Smooth muscle cell (in vitro differentiated cells): ENCODE data around the gene KIF2A. TPM values are rescaled to one million over a fixed set of nuclear protein-coding genes. Genes with fewer than 3 reads are reported as not detected.
A peak's percentile ranks its signal among the peaks of the same experiment; 100 is the strongest.

Experiments
- DNase-seq: peaks from one replicate; lab custom pipeline; 2025; ENCODE audit not compliant: unreplicated experiment; lab: John Stamatoyannopoulos, UW
- H2AFZ ChIP-seq: fragments of 200-600 bp; sonication (generic); 2 replicates; pipeline ENCODE4 v1.6.0; 2016; ENCODE audit warnings: antibody characterized with exemption, low read depth, mild to moderate bottlenecking
- H3F3A ChIP-seq: fragments of 200-600 bp; sonication (generic); 2 replicates; pipeline ENCODE4 v1.6.0; 2017; ENCODE audit warnings: antibody characterized with exemption, low read depth
- H3K27ac ChIP-seq: fragments of 200-600 bp; sonication (generic); 2 replicates; pipeline ENCODE4 v1.5.1; 2016; ENCODE audit warnings: low read depth, mild to moderate bottlenecking
- H3K27me3 ChIP-seq: fragments of 200-600 bp; sonication (generic); 2 replicates; pipeline ENCODE4 v1.6.1; 2016; ENCODE audit warnings: low read depth, mild to moderate bottlenecking
- H3K36me3 ChIP-seq: fragments of 200-600 bp; sonication (generic); 2 replicates; pipeline ENCODE4 v1.5.1; 2016; ENCODE audit warnings: low read depth
- H3K4me1 ChIP-seq: fragments of 200-600 bp; sonication (generic); 2 replicates; pipeline ENCODE4 v1.5.1; 2016; ENCODE audit warnings: low read depth
- H3K4me2 ChIP-seq: fragments of 200-600 bp; sonication (generic); 2 replicates; pipeline ENCODE4 v1.6.0; 2016; ENCODE audit warnings: mild to moderate bottlenecking
- H3K4me3 ChIP-seq: fragments of 200-600 bp; sonication (generic); 2 replicates; pipeline ENCODE4 v1.5.1; 2016; ENCODE audit warnings: mild to moderate bottlenecking
- H3K79me2 ChIP-seq: fragments of 200-600 bp; sonication (generic); 2 replicates; pipeline ENCODE4 v1.6.0; 2016; ENCODE audit warnings: low read depth, mild to moderate bottlenecking
- H3K9ac ChIP-seq: fragments of 200-600 bp; sonication (generic); 2 replicates; pipeline ENCODE4 v1.6.0; 2016; ENCODE audit warnings: low read depth
- H3K9me3 ChIP-seq: fragments of 200-600 bp; sonication (generic); replicated peaks from 2 replicates; pipeline ENCODE4 v1.5.1; 2016; ENCODE audit warnings: low read depth
- H4K20me1 ChIP-seq: fragments of 200-600 bp; sonication (generic); 2 replicates; pipeline ENCODE4 v1.6.0; 2016; ENCODE audit warnings: low read depth
- WGBS: methylation state at CpG from one replicate; pipeline ENCODE4 v1.1.7; 2016; ENCODE audit warnings: low lambda C conversion rate; 5-methylcytosine and 5-hydroxymethylcytosine counted together
- polyA plus RNA-seq: library from polyadenylated mRNA; unstranded; fragments of >200 nt; fragmentation: Nextera tagmentation; extraction: Ambion mirVana; gene quantifications from 2 replicates; pipeline ENCODE4 v1.2.1, GENCODE V29; 2016
- total RNA-seq: library from RNA; depleted of rRNA; stranded (reverse); fragments of >200 nt; gene quantifications from 2 replicates; pipeline ENCODE4 v1.2.3, GENCODE V29; 2014
- TF ChIP-seq, protein P1 (sequence below): fragments of 200-600 bp; sonication (generic); IDR thresholded peaks from 2 replicates; pipeline ENCODE4 v1.5.1; 2017; ENCODE audit warnings: borderline replicate concordance, mild to moderate bottlenecking, antibody characterized with exemption; ENCODE audit not compliant: insufficient read depth, poor library complexity, severe bottlenecking

KIF2A gene
- total and polyA plus RNA-seq, 2 experiments from 2014 or later = 34.4 to 89.2 TPM

DNA sequence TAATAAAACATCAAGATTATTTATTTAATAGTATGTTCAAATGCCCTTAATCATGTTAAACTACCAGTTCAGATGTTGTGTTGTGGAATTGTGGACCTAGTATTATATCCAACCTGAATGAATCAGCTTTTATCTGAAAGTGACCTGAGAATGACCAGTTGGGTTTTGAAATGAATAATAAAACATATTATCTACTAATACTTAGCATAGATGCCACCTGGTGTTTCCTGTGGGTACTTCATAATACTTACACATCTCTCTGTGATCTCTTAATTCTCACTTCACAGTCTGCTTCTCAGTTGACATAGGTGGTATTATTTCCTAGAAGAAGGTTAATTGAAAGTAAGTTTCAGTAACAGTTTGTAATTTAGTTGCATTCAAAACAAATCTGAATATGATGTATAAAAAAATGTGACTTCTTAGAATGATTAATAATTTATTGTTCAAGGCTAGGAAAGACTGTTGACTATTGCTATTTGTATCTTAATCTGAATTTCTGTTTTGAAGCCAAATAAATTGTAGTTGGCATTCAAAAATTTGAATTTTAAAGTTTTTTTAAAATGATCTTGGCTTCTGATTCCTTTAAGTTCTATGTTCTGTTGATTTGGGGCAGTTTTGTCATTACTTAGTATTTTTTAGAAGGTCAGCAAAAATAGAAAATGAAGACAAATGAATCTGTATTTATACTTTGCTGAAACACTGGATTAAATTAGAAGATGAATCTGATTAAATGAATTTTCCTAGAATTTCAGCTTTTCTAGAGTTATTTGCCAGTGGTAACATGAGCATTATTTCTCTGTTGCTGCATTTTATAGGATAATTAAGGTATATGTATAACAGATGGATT, 48.2 kb downstream of the KIF2A start:
- Histone ChIP-seq H4K20me1 (peaks cover 10% of the 10 kb centered on the region), H3K27ac (no peak overlapping the region), H3K4me1 (no peaks in the 10 kb centered on the region), H2AFZ (no peak overlapping the region), H3K36me3 (peaks cover 32% of the 10 kb centered on the region), H3F3A (no peaks in the 10 kb centered on the region), H3K27me3 (no peaks in the 10 kb centered on the region), H3K9me3 (no peaks in the 10 kb centered on the region), H3K79me2 (peaks cover 7% of the 10 kb centered on the region), H3K4me2 (no peak overlapping the region), H3K4me3 (no peak overlapping the region), H3K9ac (no peak overlapping the region)
- TF ChIP-seq, protein P1, sequence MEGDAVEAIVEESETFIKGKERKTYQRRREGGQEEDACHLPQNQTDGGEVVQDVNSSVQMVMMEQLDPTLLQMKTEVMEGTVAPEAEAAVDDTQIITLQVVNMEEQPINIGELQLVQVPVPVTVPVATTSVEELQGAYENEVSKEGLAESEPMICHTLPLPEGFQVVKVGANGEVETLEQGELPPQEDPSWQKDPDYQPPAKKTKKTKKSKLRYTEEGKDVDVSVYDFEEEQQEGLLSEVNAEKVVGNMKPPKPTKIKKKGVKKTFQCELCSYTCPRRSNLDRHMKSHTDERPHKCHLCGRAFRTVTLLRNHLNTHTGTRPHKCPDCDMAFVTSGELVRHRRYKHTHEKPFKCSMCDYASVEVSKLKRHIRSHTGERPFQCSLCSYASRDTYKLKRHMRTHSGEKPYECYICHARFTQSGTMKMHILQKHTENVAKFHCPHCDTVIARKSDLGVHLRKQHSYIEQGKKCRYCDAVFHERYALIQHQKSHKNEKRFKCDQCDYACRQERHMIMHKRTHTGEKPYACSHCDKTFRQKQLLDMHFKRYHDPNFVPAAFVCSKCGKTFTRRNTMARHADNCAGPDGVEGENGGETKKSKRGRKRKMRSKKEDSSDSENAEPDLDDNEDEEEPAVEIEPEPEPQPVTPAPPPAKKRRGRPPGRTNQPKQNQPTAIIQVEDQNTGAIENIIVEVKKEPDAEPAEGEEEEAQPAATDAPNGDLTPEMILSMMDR = peak; percentile 50
- no peak for DNase-seq

DNA sequence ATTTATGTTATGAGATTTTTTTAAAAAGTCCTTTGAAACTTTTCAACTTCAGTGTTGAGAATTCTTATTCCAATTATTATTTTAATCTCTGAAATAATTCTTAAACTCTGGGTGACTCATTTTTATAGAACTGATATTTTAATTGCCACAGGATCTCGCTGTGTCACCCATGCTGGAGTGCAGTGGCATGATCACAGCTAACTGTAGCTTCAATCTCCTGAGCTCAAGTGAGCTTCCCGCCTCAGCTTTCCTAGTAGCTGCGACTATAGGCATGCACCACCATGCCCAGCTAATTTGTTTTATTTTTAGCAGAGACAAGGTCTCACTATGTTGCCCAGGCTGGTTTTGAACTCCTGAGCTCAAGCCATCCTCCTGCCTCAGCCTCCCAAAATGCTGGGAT, 56.7 kb downstream of the KIF2A start:
- Histone ChIP-seq H4K20me1 (no peaks in the 10 kb centered on the region), H3K4me3 (no peak overlapping the region), H2AFZ (no peak overlapping the region), H3K79me2 (no peaks in the 10 kb centered on the region), H3K27ac (no peak overlapping the region), H3K4me1 (no peaks in the 10 kb centered on the region), H3K9ac (no peak overlapping the region), H3K4me2 (no peak overlapping the region), H3F3A (no peaks in the 10 kb centered on the region), H3K9me3 (no peaks in the 10 kb centered on the region), H3K27me3 (no peaks in the 10 kb centered on the region), H3K36me3 (peaks cover 38% of the 10 kb centered on the region)
- DNase-seq = no peak
- 100% methylated on average over 3 of the region's 3 CpGs for WGBS
- TF ChIP-seq, protein P1 = no peak

DNA sequence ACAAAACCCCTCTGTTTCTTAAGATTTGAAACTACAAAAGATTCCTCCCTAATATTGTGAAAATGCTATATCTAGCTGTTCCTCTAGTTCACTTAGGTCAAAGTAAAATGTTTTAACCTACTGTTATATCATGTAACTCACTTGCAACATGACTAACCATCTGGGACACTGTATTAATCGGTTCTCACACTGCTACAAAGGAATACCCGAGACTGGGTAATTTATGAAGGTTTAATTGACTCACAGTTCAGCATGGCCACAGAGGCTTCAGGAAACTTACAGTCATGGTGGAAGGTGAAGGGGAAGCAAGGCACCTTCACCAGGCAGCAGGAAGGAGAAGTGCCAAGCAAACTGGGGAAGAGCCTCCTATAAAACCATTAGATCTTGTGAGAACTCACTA, 63.0 kb downstream of the KIF2A start:
- Histone ChIP-seq H3F3A (no peaks in the 10 kb centered on the region), H4K20me1 (no peaks in the 10 kb centered on the region), H2AFZ (no peak overlapping the region), H3K27me3 (no peaks in the 10 kb centered on the region), H3K4me3 (no peak overlapping the region), H3K4me2 (no peak overlapping the region), H3K79me2 (peaks cover 4% of the 10 kb centered on the region), H3K4me1 (no peaks in the 10 kb centered on the region), H3K9me3 (no peaks in the 10 kb centered on the region), H3K9ac (no peak overlapping the region), H3K36me3 (peaks cover 27% of the 10 kb centered on the region), H3K27ac (no peak overlapping the region)
- no peak for DNase-seq
- 98% methylated on average over 2 of the region's 2 CpGs for whole genome bisulfite sequencing
- TF ChIP-seq, protein P1 = no peak

DNA sequence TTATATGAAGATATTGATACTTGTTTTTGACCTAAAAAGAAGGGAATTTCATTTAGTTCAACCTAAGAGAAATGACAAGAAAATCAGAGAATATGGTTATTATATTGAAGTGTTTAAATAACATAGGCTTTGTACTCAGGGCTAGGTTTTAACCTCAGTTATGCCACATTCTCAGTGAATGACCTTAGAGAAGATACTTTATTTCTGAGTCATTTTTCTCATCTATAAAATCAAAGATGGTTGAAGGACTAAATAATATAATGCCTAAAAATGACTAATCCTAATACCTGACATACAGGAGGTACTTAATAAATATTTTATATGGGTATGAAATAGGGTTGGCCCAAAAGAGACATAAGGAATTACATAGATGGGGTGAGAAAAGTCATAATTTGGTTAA, 65.4 kb downstream of the KIF2A start:
- Histone ChIP-seq H3K9ac (no peak overlapping the region), H3K9me3 (no peaks in the 10 kb centered on the region), H3K36me3 (peaks cover 6% of the 10 kb centered on the region), H3K79me2 (peaks cover 4% of the 10 kb centered on the region), H4K20me1 (no peaks in the 10 kb centered on the region), H2AFZ (no peak overlapping the region), H3F3A (no peaks in the 10 kb centered on the region), H3K4me2 (no peak overlapping the region), H3K4me3 (no peak overlapping the region), H3K27me3 (no peaks in the 10 kb centered on the region), H3K4me1 (no peaks in the 10 kb centered on the region), H3K27ac (no peak overlapping the region)
- no peak for DNase-seq
- TF ChIP-seq, protein P1 = no peak
